ENCODE measurements around the gene UROS. TPM values are rescaled to one million over a fixed set of nuclear protein-coding genes. Genes with fewer than 3 reads are reported as not detected.

UROS gene
- total RNA-seq, result 65.7 to 73.8 TPM (median 69.6 TPM) in 3 replicates
- long read RNA-seq, transcript UROS-204 (10 exons, 1,342 nt), result major isoform, 71 of 105 reads
- long read RNA-seq, partial matches to known transcripts, result 4 of 105 reads
- long read RNA-seq, other reads (novel, unspliced or antisense), result 27 of 105 reads

DNA sequence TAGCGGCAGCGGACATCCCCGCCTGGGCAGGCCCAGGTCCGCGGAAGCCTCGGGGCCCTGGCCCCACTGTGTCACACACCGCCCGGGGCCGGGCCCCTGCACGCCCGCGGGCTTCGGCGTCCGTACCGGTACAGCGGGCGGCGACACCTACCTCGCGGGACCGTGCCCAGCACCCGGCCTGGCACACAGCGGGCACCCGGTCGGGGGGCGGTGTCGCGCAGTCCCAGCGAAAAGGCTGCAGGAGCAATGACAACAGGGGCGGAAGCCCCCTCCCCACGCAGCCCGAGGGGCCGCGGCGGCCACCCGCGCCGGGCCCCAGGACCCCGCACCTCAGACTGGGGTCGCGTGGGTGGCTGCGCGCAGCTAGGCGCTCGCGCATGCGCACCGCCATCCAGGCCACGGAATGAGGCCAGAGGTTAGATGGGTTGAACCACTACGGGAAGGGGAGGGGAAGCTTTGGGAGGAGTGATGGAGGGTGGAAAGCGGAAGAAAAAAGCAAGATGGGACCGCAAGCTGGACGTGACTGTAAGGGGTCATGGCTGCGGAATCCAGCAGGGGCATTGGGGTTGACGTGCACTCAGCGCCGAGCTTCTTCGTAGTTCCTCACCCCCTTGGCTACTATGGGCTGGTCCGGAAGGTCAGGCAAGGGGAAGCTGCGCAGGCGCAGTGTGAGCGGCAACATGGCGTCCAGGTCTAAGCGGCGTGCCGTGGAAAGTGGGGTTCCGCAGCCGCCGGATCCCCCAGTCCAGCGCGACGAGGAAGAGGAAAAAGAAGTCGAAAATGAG, at the start of gene UROS, which contains the start of gene BCCIP:
Gene UROS, minus strand, starts transcription at position 381 of the 785 bp plus-strand sequence. CDS start 6,759 bp downstream, outside the sequence.
Gene BCCIP, plus strand, starts transcription at position 669 of the 785 bp plus-strand sequence. Its CDS starts 12 bp downstream, at position 681.
- Mint-ChIP-seq H3K27me3 (ENCODE audit: low read depth) (no peaks in the 10 kb centered on the region), H3K36me3 (ENCODE audit: low read depth) (peaks cover 5% of the 10 kb centered on the region), H3K9me3 (ENCODE audit: low read depth) (no peaks in the 10 kb centered on the region), H3K27ac (ENCODE audit: unreplicated experiment) (no peak within 1 kb of the TSS), H3K4me3 (ENCODE audit: unreplicated experiment) (peak within 1 kb of the TSS; percentile 72), H3K4me1 (ENCODE audit: low read depth) (peaks cover 25% of the 10 kb centered on the region)
- TF ChIP-seq, protein P1, sequence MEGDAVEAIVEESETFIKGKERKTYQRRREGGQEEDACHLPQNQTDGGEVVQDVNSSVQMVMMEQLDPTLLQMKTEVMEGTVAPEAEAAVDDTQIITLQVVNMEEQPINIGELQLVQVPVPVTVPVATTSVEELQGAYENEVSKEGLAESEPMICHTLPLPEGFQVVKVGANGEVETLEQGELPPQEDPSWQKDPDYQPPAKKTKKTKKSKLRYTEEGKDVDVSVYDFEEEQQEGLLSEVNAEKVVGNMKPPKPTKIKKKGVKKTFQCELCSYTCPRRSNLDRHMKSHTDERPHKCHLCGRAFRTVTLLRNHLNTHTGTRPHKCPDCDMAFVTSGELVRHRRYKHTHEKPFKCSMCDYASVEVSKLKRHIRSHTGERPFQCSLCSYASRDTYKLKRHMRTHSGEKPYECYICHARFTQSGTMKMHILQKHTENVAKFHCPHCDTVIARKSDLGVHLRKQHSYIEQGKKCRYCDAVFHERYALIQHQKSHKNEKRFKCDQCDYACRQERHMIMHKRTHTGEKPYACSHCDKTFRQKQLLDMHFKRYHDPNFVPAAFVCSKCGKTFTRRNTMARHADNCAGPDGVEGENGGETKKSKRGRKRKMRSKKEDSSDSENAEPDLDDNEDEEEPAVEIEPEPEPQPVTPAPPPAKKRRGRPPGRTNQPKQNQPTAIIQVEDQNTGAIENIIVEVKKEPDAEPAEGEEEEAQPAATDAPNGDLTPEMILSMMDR (IDR thresholded peaks at IDR 0.05), result peak; percentile 35
- no peak for DNase-seq (ENCODE audit: low spot score)

DNA sequence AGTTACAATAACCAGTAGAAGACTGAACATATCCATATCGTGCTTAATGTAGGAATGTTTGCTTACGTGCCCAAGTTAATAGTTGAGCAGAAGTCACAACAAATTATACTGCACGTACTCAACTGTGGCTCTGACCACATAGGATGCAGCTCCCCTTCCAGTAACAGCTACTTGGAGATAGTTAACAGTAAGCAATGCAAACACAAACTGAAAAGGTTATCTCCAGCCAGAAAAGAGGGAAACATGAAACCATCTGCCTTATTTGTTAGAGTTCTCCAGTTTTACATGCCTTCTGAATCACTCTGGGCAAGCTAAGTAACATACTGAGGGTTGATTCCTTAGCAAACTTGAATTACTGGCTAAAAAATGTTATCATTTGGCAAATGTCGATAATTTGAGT, 48.3 kb upstream of the UROS start:
- Mint-ChIP-seq H3K4me3 (ENCODE audit: unreplicated experiment) (no peak overlapping the region), H3K9me3 (ENCODE audit: low read depth) (peaks cover 7% of the 10 kb centered on the region), H3K4me1 (ENCODE audit: low read depth) (no peaks in the 10 kb centered on the region), H3K27ac (ENCODE audit: unreplicated experiment) (no peak overlapping the region), H3K27me3 (ENCODE audit: low read depth) (no peaks in the 10 kb centered on the region), H3K36me3 (ENCODE audit: low read depth) (peaks cover 16% of the 10 kb centered on the region)
- TF ChIP-seq, protein P1 (IDR thresholded peaks at IDR 0.05), result no peak
- DNase-seq (ENCODE audit: low spot score), result no peak

DNA sequence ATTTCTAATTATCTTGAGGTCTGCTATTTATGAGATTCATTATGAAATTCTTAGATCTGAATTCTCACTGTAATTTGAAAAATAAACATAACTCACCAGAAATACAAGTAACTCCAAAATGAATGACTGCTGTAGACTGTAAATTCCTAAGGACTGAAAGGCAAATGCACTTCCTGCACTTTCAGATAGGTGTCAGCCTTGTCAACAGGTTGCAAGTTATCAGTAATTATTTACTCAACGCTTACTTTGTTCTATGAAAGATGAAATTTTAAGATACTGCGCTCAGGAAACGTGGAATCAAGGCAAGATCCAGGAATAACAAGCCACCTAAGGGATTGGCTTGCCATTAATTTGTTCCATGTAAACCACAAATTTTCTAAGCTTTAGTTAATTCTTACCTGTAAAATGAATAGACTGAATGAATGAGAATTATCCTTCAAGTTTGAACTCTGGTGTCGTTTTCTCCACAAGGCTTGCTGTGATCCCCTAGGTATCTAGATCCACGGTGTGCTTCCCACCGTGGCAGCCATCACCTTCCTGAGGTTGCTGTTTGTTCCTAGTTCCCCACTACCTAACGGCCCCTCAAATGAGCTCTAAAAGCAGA, 45.4 kb upstream of the UROS start:
- Mint-ChIP-seq H3K27me3 (ENCODE audit: low read depth) (no peaks in the 10 kb centered on the region), H3K27ac (ENCODE audit: unreplicated experiment) (no peak overlapping the region), H3K4me3 (ENCODE audit: unreplicated experiment) (no peak overlapping the region), H3K4me1 (ENCODE audit: low read depth) (no peaks in the 10 kb centered on the region), H3K9me3 (ENCODE audit: low read depth) (no peaks in the 10 kb centered on the region), H3K36me3 (ENCODE audit: low read depth) (peaks cover 11% of the 10 kb centered on the region)
- TF ChIP-seq, protein P1 (IDR thresholded peaks at IDR 0.05), result peak; percentile 90
- DNase-seq (ENCODE audit: low spot score), result no peak

DNA sequence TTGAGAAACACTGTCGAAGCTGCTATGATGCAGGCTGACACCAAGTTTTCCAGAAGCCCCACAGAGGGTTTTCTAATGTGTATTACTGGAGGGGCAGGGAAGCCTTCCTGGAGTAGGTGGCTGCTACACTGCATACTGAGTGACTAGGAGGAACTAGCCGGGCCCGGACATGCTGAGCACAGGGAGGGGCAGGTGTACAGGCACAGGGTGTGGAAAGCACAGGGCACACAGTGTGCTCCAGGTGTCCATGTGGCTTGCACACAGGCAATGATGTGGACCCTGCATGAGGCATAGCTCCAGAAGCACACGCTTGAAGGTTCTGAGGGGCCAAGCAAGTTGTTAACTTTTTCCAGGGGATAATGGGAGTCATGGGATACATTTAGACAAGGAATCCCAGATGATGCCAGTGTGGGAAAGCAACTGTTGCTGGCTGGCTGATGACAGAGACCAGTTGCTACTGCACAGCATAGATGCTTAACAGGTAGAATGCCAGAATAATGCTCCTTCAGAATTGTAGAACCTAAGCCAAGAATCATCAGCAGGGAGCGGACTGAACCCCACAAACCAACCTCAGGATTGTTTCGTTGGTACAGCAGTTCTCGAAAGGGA, 43.5 kb upstream of the UROS start:
- H3K27ac Mint-ChIP-seq (ENCODE audit: unreplicated experiment), result no peak overlapping the region
- no peak overlapping the region for H3K4me3 Mint-ChIP-seq (ENCODE audit: unreplicated experiment)
- TF ChIP-seq, protein P1 (IDR thresholded peaks at IDR 0.05), result no peak
- DNase-seq (ENCODE audit: low spot score), result no peak
- no peaks in the 10 kb centered on the region for H3K27me3 Mint-ChIP-seq (ENCODE audit: low read depth)
- H3K36me3 Mint-ChIP-seq (ENCODE audit: low read depth), result peaks cover 9% of the 10 kb centered on the region
- H3K9me3 Mint-ChIP-seq (ENCODE audit: low read depth), result no peaks in the 10 kb centered on the region
- H3K4me1 Mint-ChIP-seq (ENCODE audit: low read depth), result no peaks in the 10 kb centered on the region

DNA sequence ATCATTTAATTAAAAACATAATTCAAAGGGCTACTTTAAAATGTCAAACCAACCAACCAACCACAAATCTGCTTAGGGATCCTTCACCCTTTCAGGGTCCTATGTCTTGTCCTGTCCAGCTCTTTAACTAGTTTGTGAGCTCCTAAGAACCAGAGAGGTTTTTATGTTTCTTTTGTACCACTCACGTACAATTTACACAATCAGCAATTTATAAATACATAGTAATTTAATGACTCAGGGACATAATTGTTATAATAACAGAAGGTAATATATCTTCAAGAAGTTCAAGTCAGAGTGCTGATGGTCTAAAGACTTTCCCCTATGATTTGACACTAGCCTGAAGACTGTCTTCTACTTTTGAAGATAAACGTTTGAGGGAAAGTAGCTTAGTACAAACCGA, 42.1 kb upstream of the UROS start:
- H3K4me3 Mint-ChIP-seq (ENCODE audit: unreplicated experiment), result no peak overlapping the region
- H3K4me1 Mint-ChIP-seq (ENCODE audit: low read depth), result no peaks in the 10 kb centered on the region
- TF ChIP-seq, protein P1 (IDR thresholded peaks at IDR 0.05), result no peak
- H3K27me3 Mint-ChIP-seq (ENCODE audit: low read depth), result no peaks in the 10 kb centered on the region
- no peak overlapping the region for H3K27ac Mint-ChIP-seq (ENCODE audit: unreplicated experiment)
- H3K36me3 Mint-ChIP-seq (ENCODE audit: low read depth), result peaks cover 9% of the 10 kb centered on the region
- H3K9me3 Mint-ChIP-seq (ENCODE audit: low read depth), result no peaks in the 10 kb centered on the region
- no peak for DNase-seq (ENCODE audit: low spot score)
